ENCODE results near the gene HLA-DOB.
"Not testable (repeated sequence)": the region's sequence is repeated elsewhere in the genome, so short reads cannot be mapped to it uniquely, and the experiment has no call there.

The HLA-DOB gene

GRCh38 chr6:32807020-32807580 lies 9.7 kb downstream of the HLA-DOB start:
- DNase-seq = no peak

- DNase-seq = not testable (repeated sequence)
These were observed 11.4 kb downstream of the HLA-DOB start for GRCh38 chr6:32805404-32805803.

- no peak for DNase-seq
These were observed 13.4 kb downstream of the HLA-DOB start for GRCh38 chr6:32803416-32803815.

- no peak for DNase-seq
These were observed 17.1 kb downstream of the HLA-DOB start for GRCh38 chr6:32799740-32800139.

GRCh38 chr6:32799168-32799567 lies 17.6 kb downstream of the HLA-DOB start:
- no peak for DNase-seq

GRCh38 chr6:32796848-32797776 lies 19.7 kb downstream of the HLA-DOB start:
- DNase-seq = no peak

- DNase-seq = no peak
These were observed 22.3 kb downstream of the HLA-DOB start for GRCh38 chr6:32794510-32794909.

- no peak for DNase-seq
These were observed 23.8 kb downstream of the HLA-DOB start for GRCh38 chr6:32792901-32793435.

- DNase-seq = no peak
These were observed 26.5 kb downstream of the HLA-DOB start for GRCh38 chr6:32790306-32790705.

GRCh38 chr6:32785781-32786533 lies 30.8 kb downstream of the HLA-DOB start:
- no peak for DNase-seq

GRCh38 chr6:32782923-32783322 lies 33.9 kb downstream of the HLA-DOB start:
- not testable (repeated sequence) for DNase-seq

- no peak for DNase-seq
These were observed 37.8 kb downstream of the HLA-DOB start for GRCh38 chr6:32779036-32779435.

- no peak for DNase-seq
These were observed 41.7 kb downstream of the HLA-DOB start for GRCh38 chr6:32775071-32775470.

GRCh38 chr6:32774426-32774825 lies 42.4 kb downstream of the HLA-DOB start:
- DNase-seq = no peak

GRCh38 chr6:32772656-32773055 lies 44.1 kb downstream of the HLA-DOB start:
- no peak for DNase-seq

GRCh38 chr6:32764048-32764447 lies 52.8 kb downstream of the HLA-DOB start:
- no peak for DNase-seq

GRCh38 chr6:32763421-32763820 lies 53.4 kb downstream of the HLA-DOB start, which contains the start of gene HLA-DQB2:
Gene HLA-DQB2, minus strand, starts transcription at chr6:32763532. Its CDS starts 62 bp downstream, at chr6:32763470.
- no peak for DNase-seq

Measured in NCI-H446 treated with DMSO at 0.1 percent for 48 hours (cell line).